Smooth muscle cell (in vitro differentiated cells): Measurements from ENCODE around the gene UCN2. TPM values are rescaled to one million over a fixed set of nuclear protein-coding genes. Genes with fewer than 3 reads are reported as not detected.
A peak's percentile ranks its signal among the peaks of the same experiment; 100 is the strongest.

ENCODE experiments used
- DNase-seq: peaks from one replicate; lab custom pipeline; 2025; ENCODE audit not compliant: unreplicated experiment; lab: John Stamatoyannopoulos, UW
- H2AFZ ChIP-seq: fragments of 200-600 bp; sonication (generic); 2 replicates; pipeline ENCODE4 v1.6.0; 2016; ENCODE audit warnings: antibody characterized with exemption, low read depth, mild to moderate bottlenecking
- H3F3A ChIP-seq: fragments of 200-600 bp; sonication (generic); 2 replicates; pipeline ENCODE4 v1.6.0; 2017; ENCODE audit warnings: antibody characterized with exemption, low read depth
- H3K27ac ChIP-seq: fragments of 200-600 bp; sonication (generic); 2 replicates; pipeline ENCODE4 v1.5.1; 2016; ENCODE audit warnings: low read depth, mild to moderate bottlenecking
- H3K27me3 ChIP-seq: fragments of 200-600 bp; sonication (generic); 2 replicates; pipeline ENCODE4 v1.6.1; 2016; ENCODE audit warnings: low read depth, mild to moderate bottlenecking
- H3K36me3 ChIP-seq: fragments of 200-600 bp; sonication (generic); 2 replicates; pipeline ENCODE4 v1.5.1; 2016; ENCODE audit warnings: low read depth
- H3K4me1 ChIP-seq: fragments of 200-600 bp; sonication (generic); 2 replicates; pipeline ENCODE4 v1.5.1; 2016; ENCODE audit warnings: low read depth
- H3K4me2 ChIP-seq: fragments of 200-600 bp; sonication (generic); 2 replicates; pipeline ENCODE4 v1.6.0; 2016; ENCODE audit warnings: mild to moderate bottlenecking
- H3K4me3 ChIP-seq: fragments of 200-600 bp; sonication (generic); 2 replicates; pipeline ENCODE4 v1.5.1; 2016; ENCODE audit warnings: mild to moderate bottlenecking
- H3K79me2 ChIP-seq: fragments of 200-600 bp; sonication (generic); 2 replicates; pipeline ENCODE4 v1.6.0; 2016; ENCODE audit warnings: low read depth, mild to moderate bottlenecking
- H3K9ac ChIP-seq: fragments of 200-600 bp; sonication (generic); 2 replicates; pipeline ENCODE4 v1.6.0; 2016; ENCODE audit warnings: low read depth
- H3K9me3 ChIP-seq: fragments of 200-600 bp; sonication (generic); replicated peaks from 2 replicates; pipeline ENCODE4 v1.5.1; 2016; ENCODE audit warnings: low read depth
- H4K20me1 ChIP-seq: fragments of 200-600 bp; sonication (generic); 2 replicates; pipeline ENCODE4 v1.6.0; 2016; ENCODE audit warnings: low read depth
- WGBS: methylation state at CpG from one replicate; pipeline ENCODE4 v1.1.7; 2016; ENCODE audit warnings: low lambda C conversion rate; 5-methylcytosine and 5-hydroxymethylcytosine counted together
- polyA plus RNA-seq: library from polyadenylated mRNA; unstranded; fragments of >200 nt; fragmentation: Nextera tagmentation; extraction: Ambion mirVana; gene quantifications from 2 replicates; pipeline ENCODE4 v1.2.1, GENCODE V29; 2016
- total RNA-seq: library from RNA; depleted of rRNA; stranded (reverse); fragments of >200 nt; gene quantifications from 2 replicates; pipeline ENCODE4 v1.2.3, GENCODE V29; 2014
- TF ChIP-seq, protein P1 (sequence below): fragments of 200-600 bp; sonication (generic); IDR thresholded peaks from 2 replicates; pipeline ENCODE4 v1.5.1; 2017; ENCODE audit warnings: borderline replicate concordance, mild to moderate bottlenecking, antibody characterized with exemption; ENCODE audit not compliant: insufficient read depth, poor library complexity, severe bottlenecking

Gene UCN2
- total and polyA plus RNA-seq, 2 experiments from 2014 or later = 4.3 to 7.0 TPM

DNA sequence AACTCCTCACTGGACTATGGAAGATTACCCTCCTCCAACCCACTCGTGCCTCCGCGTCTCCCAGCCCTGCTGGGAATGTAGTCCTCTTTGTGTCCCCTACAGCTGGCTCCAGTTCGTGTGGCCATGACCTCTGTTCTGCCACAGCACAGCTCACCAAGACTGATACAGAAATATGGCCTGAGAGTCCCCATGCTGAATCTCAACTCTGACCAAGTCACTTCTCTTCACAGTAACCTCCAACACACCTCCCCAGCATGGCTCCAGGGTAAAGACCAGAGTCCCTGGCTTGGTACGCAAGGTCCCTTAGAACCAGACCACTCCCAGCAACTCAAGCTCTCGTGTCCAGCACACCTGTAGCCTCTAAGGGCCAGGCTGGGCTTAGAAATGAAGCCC, 33.8 kb upstream of the UCN2 start:
- Histone ChIP-seq H2AFZ (no peak overlapping the region), H3K4me1 (peaks cover 20% of the 10 kb centered on the region), H3K4me2 (peak overlapping the region; percentile 80), H3F3A (peaks cover 40% of the 10 kb centered on the region), H4K20me1 (peaks cover 16% of the 10 kb centered on the region), H3K79me2 (peaks cover 15% of the 10 kb centered on the region), H3K36me3 (no peaks in the 10 kb centered on the region), H3K4me3 (no peak overlapping the region), H3K9me3 (no peaks in the 10 kb centered on the region), H3K27ac (peak overlapping the region; percentile 100), H3K27me3 (no peaks in the 10 kb centered on the region), H3K9ac (peak overlapping the region; percentile 91)
- TF ChIP-seq, protein P1, sequence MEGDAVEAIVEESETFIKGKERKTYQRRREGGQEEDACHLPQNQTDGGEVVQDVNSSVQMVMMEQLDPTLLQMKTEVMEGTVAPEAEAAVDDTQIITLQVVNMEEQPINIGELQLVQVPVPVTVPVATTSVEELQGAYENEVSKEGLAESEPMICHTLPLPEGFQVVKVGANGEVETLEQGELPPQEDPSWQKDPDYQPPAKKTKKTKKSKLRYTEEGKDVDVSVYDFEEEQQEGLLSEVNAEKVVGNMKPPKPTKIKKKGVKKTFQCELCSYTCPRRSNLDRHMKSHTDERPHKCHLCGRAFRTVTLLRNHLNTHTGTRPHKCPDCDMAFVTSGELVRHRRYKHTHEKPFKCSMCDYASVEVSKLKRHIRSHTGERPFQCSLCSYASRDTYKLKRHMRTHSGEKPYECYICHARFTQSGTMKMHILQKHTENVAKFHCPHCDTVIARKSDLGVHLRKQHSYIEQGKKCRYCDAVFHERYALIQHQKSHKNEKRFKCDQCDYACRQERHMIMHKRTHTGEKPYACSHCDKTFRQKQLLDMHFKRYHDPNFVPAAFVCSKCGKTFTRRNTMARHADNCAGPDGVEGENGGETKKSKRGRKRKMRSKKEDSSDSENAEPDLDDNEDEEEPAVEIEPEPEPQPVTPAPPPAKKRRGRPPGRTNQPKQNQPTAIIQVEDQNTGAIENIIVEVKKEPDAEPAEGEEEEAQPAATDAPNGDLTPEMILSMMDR = no peak
- WGBS = 90% methylated on average over 6 of the region's 6 CpGs
- DNase-seq = no peak

DNA sequence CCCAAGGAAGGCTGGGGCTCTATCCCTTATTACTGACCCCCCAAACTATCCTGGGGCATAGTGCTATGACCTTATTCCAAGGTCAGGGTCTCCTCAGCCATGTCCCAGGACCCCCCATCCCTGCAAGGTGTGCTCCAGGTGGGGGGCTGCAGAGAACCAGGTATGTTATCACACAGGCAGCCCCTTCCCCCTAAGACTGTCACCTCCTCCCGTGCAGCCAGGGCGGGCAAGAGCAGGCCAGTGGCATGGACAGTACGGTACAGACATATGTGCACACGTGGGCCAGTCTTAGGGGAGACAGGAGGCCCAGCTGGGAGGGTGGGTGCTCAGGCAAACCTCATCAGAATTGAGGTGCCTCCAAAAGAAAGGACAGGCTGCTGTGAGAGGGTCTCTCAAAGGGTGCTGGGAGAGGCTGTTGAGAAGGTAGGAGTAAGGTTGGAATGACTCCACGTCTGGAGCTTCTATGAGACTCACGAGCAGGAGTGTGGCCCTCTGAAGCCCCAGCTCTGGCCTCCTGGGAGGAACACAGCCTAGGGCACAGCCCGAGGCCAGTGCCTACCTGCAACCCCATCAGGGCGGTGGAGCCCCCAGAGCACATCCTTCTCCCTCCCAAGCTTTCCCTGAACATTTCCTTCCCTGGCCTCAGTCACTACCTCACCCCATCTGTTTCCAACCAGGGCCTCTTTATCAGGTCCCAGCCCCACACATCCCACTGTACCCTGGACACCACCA, 33.3 kb upstream of the UCN2 start:
- Histone ChIP-seq H4K20me1 (peaks cover 19% of the 10 kb centered on the region), H3K27ac (peak overlapping the region; percentile 100), H3K27me3 (no peaks in the 10 kb centered on the region), H3K4me2 (peak overlapping the region; percentile 61), H3K79me2 (peaks cover 15% of the 10 kb centered on the region), H3K9ac (peak overlapping the region; percentile 91), H3F3A (peaks cover 40% of the 10 kb centered on the region), H2AFZ (no peak overlapping the region), H3K36me3 (no peaks in the 10 kb centered on the region), H3K4me1 (peaks cover 20% of the 10 kb centered on the region), H3K9me3 (no peaks in the 10 kb centered on the region), H3K4me3 (no peak overlapping the region)
- WGBS = 85% methylated on average over 8 of the region's 8 CpGs
- TF ChIP-seq, protein P1 = no peak
- no peak for DNase-seq

DNA sequence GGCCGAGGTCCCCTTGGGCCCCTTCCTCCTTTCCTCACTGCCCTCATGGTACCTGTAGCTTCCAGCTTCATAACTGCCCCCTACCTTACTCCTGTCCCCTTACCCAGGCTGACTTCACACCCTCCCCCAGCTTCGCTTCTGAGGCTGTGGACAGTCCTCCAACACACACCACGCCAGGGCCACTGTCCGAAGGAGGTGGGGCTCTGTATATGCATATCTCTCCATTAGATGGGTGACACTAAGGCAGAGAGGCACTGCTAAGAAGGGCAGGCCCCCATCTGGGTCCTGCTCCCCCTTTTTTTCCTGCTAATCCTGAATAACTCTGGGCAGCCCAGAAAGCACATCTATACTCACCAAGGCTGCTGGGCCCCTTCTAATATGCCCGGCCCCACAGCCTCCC, 32.6 kb upstream of the UCN2 start:
- peaks cover 15% of the 10 kb centered on the region for H3K79me2 ChIP-seq
- H3K4me3 ChIP-seq = no peak overlapping the region
- peaks cover 39% of the 10 kb centered on the region for H3F3A ChIP-seq
- H3K4me1 ChIP-seq = peaks cover 20% of the 10 kb centered on the region
- H3K4me2 ChIP-seq = peak overlapping the region; percentile 61
- peak overlapping the region; percentile 91 for H3K9ac ChIP-seq
- H3K27me3 ChIP-seq = no peaks in the 10 kb centered on the region
- peak overlapping the region; percentile 100 for H3K27ac ChIP-seq
- peaks cover 21% of the 10 kb centered on the region for H4K20me1 ChIP-seq
- 55% methylated on average over 5 of the region's 5 CpGs for WGBS
- no peak for DNase-seq
- TF ChIP-seq, protein P1 = no peak
- no peaks in the 10 kb centered on the region for H3K36me3 ChIP-seq
- H2AFZ ChIP-seq = no peak overlapping the region
- H3K9me3 ChIP-seq = no peaks in the 10 kb centered on the region
